ENCODE results near the gene ATP6V1A.

The ATP6V1A gene

DNA sequence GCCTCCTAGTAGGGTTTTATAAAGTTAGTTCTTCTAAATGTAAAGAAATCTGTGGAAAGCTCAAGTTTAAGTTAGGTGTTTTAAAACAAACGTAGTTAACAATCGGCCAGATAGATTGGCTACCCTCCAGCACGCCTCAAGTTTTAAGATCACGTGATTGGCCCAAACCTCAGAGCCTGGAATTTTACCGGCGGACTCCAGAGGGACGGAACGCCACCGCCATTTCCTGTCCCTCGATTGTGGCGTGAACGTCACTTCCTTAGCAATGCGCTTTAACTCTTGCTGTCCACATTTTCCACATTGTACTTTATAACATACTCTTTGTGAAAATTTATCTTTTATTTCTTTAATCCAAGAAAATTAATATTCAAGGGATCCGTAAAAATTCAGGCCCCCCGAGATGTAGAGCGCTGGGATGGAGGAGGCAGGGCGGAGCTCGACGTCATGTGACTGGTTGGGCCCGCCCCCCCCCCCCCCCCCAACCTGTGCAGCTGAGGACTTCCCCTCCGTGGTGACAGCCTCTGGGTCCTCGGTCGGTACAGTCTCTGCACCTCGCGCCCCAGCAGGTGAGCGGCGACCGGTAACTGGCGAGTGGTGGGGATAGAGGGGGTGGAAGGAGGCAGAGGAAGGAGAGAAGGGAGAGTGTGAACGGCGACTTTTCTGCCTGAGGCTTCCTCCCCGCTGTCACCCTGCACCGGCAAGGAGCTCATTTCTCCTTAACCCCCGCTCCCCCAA is at the start of gene ATP6V1A:
TSS of gene ATP6V1A (plus strand) at position 488 of the 735 bp plus-strand sequence. CDS start 31,719 bp downstream, outside the sequence.
- in situ Hi-C loops (cut with HindIII; ENCODE audit: low sequenced_read_pairs) = no loop called here

DNA sequence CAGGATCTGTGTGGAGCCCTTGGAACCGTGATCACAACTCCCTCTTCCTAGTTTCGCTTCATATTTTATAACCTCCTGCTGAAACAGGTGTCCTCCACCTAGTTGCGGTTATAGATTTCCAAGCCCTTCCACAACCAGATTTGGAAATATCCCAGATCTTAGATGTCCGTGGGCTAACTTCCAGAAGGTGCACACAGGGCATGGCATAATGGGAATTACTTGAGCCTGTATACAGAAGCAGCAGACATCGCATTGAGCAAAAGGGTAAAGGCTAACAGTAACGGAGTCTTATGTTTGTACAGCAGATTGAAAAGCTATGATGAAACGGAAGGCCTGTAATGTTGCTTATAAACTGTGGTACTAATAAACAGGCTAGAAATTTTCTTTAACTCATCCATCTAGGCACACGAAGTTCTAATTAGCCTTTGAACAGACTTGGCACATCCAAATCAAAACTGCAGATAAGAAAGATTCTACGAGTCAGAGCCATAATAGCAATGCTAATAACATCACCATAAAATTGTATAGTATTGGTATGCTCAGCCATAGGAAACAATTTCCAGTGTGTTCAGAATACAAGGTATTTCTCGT is 49.2 kb upstream of the ATP6V1A start:
- in situ Hi-C loops (cut with HindIII; ENCODE audit: low sequenced_read_pairs) = no loop called here

DNA sequence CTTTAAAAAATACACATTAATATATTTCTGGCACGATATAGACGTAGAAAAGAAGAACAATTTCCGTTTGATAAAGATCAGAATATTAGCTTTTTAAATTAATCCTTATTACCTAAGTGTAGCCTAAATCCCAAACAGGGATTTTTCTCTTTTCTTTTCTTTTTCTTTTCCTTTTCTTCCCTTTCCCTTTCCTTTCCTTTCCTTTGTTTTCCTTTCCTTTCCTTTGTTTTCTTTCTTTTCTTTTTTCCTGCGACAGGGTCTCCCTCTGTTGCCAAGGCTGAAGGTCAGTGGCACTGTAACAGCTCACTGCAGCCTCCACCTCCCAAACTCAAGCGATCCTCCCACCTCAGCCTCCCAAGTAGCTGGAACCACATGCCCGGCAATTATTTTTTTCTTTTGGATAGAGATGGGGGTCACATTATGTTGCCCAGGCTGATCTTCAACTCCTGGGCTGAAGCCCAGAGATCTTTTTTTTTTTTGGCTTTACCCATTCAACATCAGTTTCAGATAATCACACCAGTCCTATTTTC is 48.6 kb upstream of the ATP6V1A start:
- in situ Hi-C loops (cut with HindIII; ENCODE audit: low sequenced_read_pairs) = no loop called here

DNA sequence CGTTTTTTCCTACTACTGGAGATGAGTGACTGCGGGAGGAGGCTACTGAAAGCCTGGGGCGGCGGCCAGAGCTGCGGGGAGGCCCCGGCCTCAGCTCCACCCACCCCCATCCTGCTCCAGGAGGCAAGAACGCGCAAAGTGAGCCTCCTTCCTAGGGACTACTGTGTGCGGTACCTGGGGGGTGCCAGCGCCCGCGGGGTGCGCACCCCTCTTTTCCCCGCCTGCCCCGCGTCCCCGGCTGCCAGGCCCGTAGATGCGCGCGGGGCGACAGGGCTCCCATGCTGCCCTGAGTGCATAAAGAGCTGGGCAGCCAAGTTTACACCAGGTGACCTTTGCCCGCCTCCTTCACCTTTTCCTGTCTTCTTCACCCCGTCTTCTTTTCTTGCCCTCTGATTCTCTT is 47.9 kb upstream of the ATP6V1A start:
- in situ Hi-C loops (cut with HindIII; ENCODE audit: low sequenced_read_pairs) = no loop called here

DNA sequence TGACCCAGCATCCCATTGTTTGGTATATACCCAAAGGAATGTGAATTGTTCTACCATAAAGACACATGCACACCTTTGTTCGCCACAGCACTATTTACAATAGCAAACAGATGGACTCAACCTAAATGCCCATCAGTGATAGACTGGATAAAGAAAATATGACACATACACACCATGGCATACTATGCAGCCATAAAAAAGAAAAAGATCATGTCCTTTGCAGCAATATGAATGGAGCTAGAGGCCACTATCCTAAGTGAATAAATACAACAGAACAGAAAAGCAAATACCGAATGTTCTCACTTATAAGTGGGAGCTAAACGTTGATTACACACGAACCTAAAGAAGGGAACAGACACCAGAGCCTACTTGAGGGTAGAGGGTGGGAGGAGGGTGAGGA is 39.0 kb upstream of the ATP6V1A start:
- in situ Hi-C loops (cut with HindIII; ENCODE audit: low sequenced_read_pairs) = no loop called here

DNA sequence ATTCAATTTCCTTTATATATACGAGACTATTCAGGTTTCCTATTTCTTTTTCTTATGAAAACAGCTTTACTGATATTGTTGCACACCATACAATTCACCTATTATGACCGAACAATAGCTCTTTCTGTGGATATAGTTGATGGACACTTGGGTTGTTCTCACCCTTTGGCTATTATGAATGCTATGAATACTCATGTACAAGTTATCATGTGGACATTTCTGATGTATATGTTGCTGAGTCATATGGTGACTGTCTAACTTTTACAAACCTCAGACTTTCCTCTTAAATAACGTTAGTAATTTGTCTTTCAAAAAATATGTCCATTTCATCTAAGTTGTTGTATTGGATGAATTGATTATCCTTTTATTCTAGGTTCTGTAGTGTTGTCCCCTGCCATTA is 34.7 kb upstream of the ATP6V1A start:
- in situ Hi-C loops (cut with HindIII; ENCODE audit: low sequenced_read_pairs) = no loop called here

DNA sequence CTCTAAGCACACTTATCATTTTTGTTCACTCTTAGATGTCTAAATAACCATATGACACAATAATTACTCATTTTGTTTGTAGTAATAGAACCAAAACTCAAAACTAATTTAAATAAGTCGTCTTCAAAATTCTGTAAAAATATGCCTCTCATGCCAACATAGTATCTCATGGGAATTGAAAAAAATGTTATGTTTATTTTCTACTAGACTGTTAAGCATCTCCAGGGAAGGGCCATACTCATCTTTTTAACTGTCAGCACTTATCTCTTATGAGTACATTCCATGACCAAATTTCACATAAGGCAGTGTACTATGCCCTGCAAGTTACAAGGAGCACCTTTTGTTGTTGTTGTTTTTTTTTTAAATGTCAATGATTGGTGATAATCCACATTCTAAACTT is 32.1 kb upstream of the ATP6V1A start:
- in situ Hi-C loops (cut with HindIII; ENCODE audit: low sequenced_read_pairs) = no loop called here

DNA sequence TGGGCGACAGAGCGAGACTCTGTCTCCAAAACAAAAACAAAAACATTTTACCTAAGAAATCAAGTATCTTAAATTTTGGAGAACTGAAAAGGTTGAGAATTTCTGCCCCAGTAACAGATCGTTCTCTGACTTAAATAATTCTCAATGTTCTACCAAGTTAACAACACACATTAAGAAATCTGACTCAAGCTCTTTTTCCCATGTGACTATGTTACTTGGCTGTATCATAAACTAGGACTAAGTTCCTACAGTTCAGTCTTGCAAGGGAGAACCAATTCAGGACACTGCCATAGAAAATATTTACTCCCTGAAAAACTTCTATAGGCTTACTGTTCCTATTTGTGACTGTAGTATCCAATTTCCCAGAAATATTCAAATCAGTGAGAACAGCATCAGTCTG is 29.5 kb upstream of the ATP6V1A start:
- in situ Hi-C loops (cut with HindIII; ENCODE audit: low sequenced_read_pairs) = no loop called here

DNA sequence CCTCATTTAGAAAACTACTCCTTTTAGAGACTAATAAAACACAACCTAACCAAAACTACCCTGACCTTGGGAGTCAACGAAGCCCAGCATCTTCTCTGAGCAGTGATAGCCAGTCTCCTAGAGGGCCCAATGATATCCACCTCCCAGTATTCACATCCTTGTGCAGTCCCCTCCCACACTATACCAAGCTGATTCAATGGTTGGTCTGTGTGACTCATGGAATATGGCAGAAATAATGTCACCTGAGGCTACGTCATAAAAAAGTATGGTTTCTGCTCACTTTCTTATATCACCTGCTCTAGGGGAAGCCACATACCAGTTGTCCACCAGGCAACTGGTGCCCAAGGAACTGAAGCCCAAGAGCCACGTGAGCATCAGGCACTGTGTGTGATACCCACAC is 29.0 kb upstream of the ATP6V1A start:
- in situ Hi-C loops (cut with HindIII; ENCODE audit: low sequenced_read_pairs) = no loop called here

DNA sequence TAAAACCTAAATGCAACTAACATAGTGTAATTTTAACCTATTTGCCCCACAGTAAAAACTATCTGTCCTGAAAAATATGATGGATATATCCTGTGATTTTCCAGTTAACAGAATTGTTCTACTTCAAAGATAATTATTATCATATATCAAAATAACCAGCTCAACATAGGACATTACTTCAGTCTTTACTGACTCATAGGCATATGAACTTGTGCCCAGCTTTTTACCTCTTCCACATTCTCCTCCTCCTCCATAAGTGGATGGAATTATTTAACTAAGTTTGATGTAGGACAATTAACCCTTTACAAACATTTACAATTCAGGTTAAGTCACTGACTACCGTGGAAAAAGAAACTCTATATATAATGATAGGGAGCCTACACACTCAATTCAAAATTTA is 27.5 kb upstream of the ATP6V1A start:
- in situ Hi-C loops (cut with HindIII; ENCODE audit: low sequenced_read_pairs) = no loop called here

DNA sequence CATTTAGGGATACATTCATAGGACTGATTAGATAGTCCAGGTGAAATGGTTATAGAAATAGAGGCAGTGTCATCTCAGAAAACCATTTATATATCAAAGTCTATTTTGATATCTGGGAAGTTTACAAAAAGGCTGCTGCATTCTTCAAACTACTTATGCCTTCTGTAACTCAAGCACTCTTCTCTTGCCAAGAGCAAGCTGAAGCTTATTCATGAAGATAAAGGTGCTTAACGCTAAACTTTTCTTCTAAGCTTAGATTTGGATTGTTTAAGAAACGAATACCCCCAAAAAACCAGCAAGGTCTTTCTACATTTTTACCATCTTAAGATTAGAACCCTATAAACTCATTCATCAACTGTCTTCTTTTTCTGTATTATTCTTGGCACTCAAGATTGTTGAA is 27.1 kb upstream of the ATP6V1A start:
- in situ Hi-C loops (cut with HindIII; ENCODE audit: low sequenced_read_pairs) = no loop called here

DNA sequence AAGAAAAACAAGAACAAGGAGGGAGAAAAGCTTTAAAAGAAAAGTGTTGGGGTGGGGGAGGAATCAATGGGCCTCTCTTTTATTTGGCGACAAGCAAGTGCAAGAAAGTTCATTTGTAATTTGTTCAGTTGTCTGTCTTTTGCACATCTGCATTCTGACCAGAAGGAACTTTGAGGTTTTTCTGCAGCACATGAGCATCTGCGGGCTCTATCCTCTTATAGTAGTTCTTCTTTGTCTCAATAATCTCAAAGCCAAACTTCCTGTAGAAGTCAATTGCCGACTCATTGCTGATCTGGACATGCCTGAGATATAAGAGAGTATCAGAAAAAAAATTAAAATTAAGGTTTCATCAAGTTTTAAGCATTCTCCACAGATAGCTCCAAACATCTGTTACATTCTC is 25.2 kb upstream of the ATP6V1A start:
- in situ Hi-C loops (cut with HindIII; ENCODE audit: low sequenced_read_pairs) = no loop called here

DNA sequence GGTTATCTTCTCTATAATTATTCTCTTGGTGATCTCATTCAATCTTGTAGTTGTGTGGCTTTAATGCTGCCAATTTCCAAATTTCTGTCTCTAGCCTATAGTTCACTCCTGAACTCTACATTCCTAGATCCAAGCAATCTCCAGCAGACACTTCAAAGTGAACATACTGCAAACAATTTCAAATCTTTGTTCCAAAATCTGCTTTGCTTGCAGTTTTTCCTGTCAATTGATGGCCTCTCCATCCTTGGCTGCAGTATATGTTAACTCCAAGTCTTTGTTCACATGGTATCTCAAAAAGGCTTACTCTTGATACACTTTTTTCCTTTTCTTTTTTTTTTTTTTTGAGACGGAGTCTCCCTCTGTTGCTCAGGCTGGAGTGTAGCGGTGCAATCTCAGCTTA is 18.2 kb upstream of the ATP6V1A start:
- in situ Hi-C loops (cut with HindIII; ENCODE audit: low sequenced_read_pairs) = no loop called here

DNA sequence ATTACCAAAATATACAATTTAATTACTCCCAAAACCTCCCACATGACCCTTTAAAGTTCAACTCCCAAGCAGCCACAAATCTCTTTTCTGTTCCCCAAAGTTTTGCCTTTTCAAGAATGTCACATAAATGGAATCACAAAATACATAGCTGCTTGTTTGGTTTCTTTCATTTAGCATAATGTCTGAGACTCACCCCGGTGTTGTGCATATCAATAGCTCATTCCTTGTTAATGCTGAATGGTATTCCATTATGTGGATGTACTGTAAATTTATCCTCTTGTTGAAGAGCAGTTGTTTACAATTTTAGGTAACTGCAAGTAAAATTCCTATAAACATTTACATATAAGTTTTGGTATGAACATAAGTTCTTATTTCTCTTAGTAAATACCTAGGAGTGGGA is 16.3 kb upstream of the ATP6V1A start:
- in situ Hi-C loops (cut with HindIII; ENCODE audit: low sequenced_read_pairs) = no loop called here

DNA sequence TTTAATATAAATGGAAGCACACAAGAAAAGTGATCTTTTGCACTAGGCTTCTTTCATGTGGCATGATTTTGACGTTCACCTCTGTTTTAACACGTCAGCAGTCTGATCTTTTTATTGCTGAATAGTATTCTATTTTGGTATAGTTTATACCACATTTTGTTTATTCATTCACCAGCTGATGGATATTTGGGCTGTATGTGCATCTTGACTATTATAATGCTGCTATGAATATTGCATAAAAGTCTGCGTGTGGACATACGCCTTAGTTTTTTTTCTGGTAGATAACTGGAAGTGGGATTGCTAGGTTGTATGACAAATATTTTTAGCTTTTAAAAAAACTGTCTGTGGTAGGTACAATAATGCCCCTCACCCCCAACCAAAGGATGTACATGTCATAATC is 15.1 kb upstream of the ATP6V1A start:
- in situ Hi-C loops (cut with HindIII; ENCODE audit: low sequenced_read_pairs) = no loop called here

DNA sequence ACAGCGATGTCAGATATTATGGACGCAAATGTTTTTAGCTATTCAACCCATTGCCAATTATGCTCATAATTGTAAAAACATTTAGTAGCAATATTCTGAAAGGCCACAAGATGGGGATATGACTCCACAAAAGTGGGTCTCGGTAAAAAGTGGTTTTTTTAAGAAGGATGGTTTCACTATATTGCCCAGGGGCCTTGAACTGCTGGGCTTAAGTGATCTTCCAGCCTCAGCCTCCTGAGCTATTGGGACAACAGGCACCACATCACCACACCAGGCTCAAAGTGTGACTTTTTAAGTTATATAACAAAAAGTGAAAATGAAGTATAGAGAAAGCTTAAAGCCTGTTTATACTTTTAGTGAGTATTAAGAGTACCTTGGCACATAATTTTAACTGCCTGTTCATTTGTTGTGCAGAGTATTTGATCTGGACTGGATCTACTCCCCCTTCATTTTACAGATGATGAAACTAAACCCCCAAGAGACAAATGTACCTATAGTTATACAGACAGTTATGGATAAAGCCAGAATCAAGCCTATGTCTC is 10.2 kb upstream of the ATP6V1A start:
- in situ Hi-C loops (cut with HindIII; ENCODE audit: low sequenced_read_pairs) = no loop called here

DNA sequence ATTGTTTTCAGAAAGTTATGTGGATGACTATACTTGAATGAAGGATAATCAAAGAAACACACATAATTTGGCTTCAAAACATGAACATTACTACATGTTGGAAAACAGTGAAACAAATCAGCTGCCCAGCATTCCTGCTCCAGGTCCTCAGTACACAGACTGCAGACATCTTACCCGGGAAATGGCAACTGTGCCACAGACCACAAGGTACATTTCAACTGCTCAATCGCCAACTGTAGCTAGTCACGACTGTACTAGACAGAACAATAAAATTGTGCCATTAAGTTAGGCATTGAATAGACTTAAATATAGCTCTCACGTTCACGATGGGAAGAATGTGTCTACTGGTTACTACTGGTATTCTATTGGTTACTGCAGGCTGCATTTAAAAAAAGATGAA is 5.7 kb upstream of the ATP6V1A start:
- in situ Hi-C loops (cut with HindIII; ENCODE audit: low sequenced_read_pairs) = no loop called here

DNA sequence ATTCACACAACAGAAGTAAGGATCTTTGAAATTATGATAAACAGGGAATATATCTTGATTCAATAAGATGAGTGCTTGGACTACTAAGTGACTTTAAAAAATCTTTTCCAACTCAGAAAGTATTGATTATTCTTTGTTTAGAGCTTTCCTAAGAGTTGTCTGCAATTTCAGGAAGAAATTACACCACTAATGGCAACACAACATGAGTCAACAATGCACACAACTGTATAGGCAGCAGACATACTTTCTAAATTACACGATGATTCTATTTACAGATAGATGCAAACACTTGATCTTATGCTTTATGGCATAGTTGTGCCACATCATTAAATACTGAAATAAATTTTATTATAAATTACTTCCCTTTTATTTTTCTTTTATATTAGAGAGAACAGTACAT is 5.2 kb upstream of the ATP6V1A start:
- in situ Hi-C loops (cut with HindIII; ENCODE audit: low sequenced_read_pairs) = no loop called here

DNA sequence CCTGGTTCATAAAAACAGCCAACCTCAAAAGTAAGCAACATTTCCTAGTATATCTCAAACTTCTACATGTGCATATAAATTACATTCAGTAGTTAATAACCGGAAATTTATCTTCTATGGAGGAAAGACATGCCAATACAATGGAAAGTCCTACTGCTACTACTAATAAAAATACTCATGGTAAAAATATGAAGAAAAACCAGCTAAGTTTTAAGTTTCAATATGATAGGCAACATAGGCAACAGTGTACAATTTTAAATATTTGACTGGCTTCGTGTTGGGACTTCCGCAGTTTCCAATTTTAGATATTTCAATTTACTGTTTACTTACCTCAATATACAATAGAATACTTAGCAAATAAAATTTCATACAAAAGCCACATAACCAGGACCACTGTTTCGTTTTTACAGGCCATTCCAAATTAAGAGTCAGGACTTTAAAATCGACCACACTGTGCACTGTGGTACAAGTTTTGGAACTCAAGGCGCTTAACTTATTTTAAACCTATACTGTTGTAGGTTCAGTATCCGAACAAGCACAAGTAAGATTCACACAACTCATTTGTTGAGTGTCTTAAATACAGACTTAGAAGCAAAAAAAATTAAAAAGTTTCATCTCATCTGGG is 3.7 kb upstream of the ATP6V1A start:
- in situ Hi-C loops (cut with HindIII; ENCODE audit: low sequenced_read_pairs) = no loop called here

DNA sequence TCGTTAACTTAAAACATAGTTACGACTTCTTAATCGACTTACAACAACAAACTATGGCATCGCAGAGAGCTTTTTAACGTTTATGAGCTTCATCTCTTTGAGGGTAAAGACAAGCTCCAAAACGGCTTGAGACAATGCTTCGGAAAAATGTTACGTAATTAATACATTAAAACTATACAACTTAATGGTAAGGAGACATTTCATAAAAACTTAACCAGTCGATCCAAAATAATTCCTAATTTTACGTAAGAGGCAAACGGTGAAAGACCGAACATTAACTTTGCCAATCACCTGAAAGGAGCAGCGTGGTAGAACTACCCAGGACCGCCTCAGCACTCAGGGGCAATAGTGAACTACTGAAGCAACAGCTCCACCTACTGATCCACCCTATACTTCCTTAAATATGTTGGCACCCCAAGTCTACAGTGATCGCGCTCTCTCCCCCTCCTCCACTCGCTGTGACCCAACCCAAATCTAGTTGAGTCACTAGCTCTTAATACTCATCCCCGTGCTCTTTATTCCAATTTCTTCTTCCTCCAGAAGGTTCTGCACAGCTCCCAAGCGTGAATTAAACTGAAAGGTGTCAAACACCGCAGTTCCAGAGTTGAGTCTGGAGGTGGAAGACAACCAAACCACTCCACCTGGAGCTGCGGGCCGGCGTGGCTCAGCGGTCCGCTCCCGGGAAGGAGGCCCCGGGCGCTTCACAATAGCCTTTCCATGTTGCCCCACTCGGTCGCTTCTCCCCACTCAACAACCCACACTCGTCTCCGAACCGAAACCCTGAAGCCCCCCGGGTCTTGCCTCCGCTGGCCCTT is 1.7 kb upstream of the ATP6V1A start:
- in situ Hi-C loops (cut with HindIII; ENCODE audit: low sequenced_read_pairs) = no loop called here

All from DLD1 (cell line).